Measurements from ENCODE around the gene CALN1.
"Not testable (repeated sequence)": the region's sequence is repeated elsewhere in the genome, so short reads cannot be mapped to it uniquely, and the experiment has no call there.

The CALN1 gene

GRCh38 chr7:72265071-72265904, 146.8 kb downstream of the CALN1 start:
- no peak for DNase-seq

GRCh38 chr7:72260406-72260805, 151.7 kb downstream of the CALN1 start:
- no peak for DNase-seq

GRCh38 chr7:72258074-72258473, 154.1 kb downstream of the CALN1 start:
- no peak for DNase-seq

- no peak for DNase-seq
These were observed 157.7 kb downstream of the CALN1 start for GRCh38 chr7:72254455-72254854.

- DNase-seq = no peak
These were observed 163.0 kb downstream of the CALN1 start for GRCh38 chr7:72249106-72249505.

GRCh38 chr7:72244826-72245398, 167.2 kb downstream of the CALN1 start:
- no peak for DNase-seq

- no peak for DNase-seq
These were observed 168.8 kb downstream of the CALN1 start for GRCh38 chr7:72243329-72243728.

- DNase-seq = no peak
These were observed 176.8 kb downstream of the CALN1 start for GRCh38 chr7:72235351-72235750.

- DNase-seq = no peak
These were observed 178.1 kb downstream of the CALN1 start for GRCh38 chr7:72234086-72234485.

GRCh38 chr7:72230281-72230680, 181.9 kb downstream of the CALN1 start:
- no peak for DNase-seq

- no peak for DNase-seq
These were observed 188.8 kb downstream of the CALN1 start for GRCh38 chr7:72223351-72223750.

GRCh38 chr7:72222136-72222535, 190.0 kb downstream of the CALN1 start:
- DNase-seq = no peak

GRCh38 chr7:72219500-72219899, 192.6 kb downstream of the CALN1 start:
- DNase-seq = no peak

GRCh38 chr7:72217151-72217550, 195.0 kb downstream of the CALN1 start:
- DNase-seq = no peak

GRCh38 chr7:72213769-72214168, 198.4 kb downstream of the CALN1 start:
- no peak for DNase-seq

- DNase-seq = no peak
These were observed 199.1 kb downstream of the CALN1 start for GRCh38 chr7:72213081-72213480.

GRCh38 chr7:72211175-72211574, 201.0 kb downstream of the CALN1 start:
- no peak for DNase-seq

- not testable (repeated sequence) for DNase-seq
These were observed 203.1 kb downstream of the CALN1 start for GRCh38 chr7:72209006-72209405.

- no peak for DNase-seq
These were observed 216.0 kb downstream of the CALN1 start for GRCh38 chr7:72196176-72196575.

GRCh38 chr7:72190919-72191318, 221.2 kb downstream of the CALN1 start:
- DNase-seq = no peak

- DNase-seq = no peak
These were observed 222.0 kb downstream of the CALN1 start for GRCh38 chr7:72190146-72190545.

GRCh38 chr7:72187179-72187578, 225.0 kb downstream of the CALN1 start:
- no peak for DNase-seq

- no peak for DNase-seq
These were observed 228.3 kb downstream of the CALN1 start for GRCh38 chr7:72183835-72184234.

- DNase-seq = no peak
These were observed 230.1 kb downstream of the CALN1 start for GRCh38 chr7:72182036-72182435.

- DNase-seq = no peak
These were observed 235.3 kb downstream of the CALN1 start for GRCh38 chr7:72176875-72177274.
